HepG2 (cell line): Measurements from ENCODE around the gene SLC12A5. TPM values are rescaled to one million over a fixed set of nuclear protein-coding genes. Genes with fewer than 3 reads are reported as not detected.

Experiments used
- CHD2 ChIP-seq: IDR thresholded peaks from 2 replicates; pipeline ENCODE4 v1.6.1; 2011; ENCODE audit warnings: low read depth, low read length, improper control_type of control experiment
- MEF2D ChIP-seq: sonication (generic); formaldehyde crosslinking; IDR thresholded peaks from 2 replicates; pipeline ENCODE4 v1.5.1; 2020; ENCODE audit warnings: mild to moderate bottlenecking, missing genetic modification reagents
- PAWR ChIP-seq: sonication (generic); formaldehyde crosslinking; IDR thresholded peaks from 2 replicates; pipeline ENCODE4 v1.4.0; 2020; ENCODE audit warnings: missing genetic modification reagents, mild to moderate bottlenecking, borderline replicate concordance
- RFX1 ChIP-seq: fragments of 450-650 bp; IDR thresholded peaks from 2 replicates; pipeline ENCODE4 v1.6.1; 2017
- RFXANK ChIP-seq: IDR thresholded peaks from 2 replicates; pipeline ENCODE4 v1.6.1; 2016
- SNAPC2 ChIP-seq: sonication (generic); formaldehyde crosslinking; IDR thresholded peaks from 2 replicates; pipeline ENCODE4 v1.8.1; 2022; ENCODE audit warnings: mild to moderate bottlenecking, missing genetic modification reagents
- SRSF4 ChIP-seq: fragments of 200-400 bp; formaldehyde crosslinking; IDR thresholded peaks from one replicate; pipeline ENCODE4 v1.6.1; 2018; ENCODE audit warnings: mild to moderate bottlenecking, low read depth, low read length, moderate library complexity; ENCODE audit not compliant: poor library complexity, severe bottlenecking
- TSC22D2 ChIP-seq: sonication (generic); formaldehyde crosslinking; IDR thresholded peaks from 2 replicates; pipeline ENCODE4 v1.5.1; 2020; ENCODE audit warnings: missing genetic modification reagents, mild to moderate bottlenecking, borderline replicate concordance
- ZFP37 ChIP-seq: sonication (generic); formaldehyde crosslinking; IDR thresholded peaks from 2 replicates; pipeline ENCODE4 v1.4.0; 2020; ENCODE audit warnings: missing genetic modification reagents, borderline replicate concordance
- ZKSCAN8 ChIP-seq: IDR thresholded peaks from 2 replicates; pipeline ENCODE4 v1.6.1; 2016; ENCODE audit warnings: borderline replicate concordance, missing genetic modification reagents, missing compliant biosample characterization
- ZNF10 ChIP-seq: sonication (generic); formaldehyde crosslinking; IDR thresholded peaks from 2 replicates; pipeline ENCODE4 v1.4.0; 2020; ENCODE audit warnings: mild to moderate bottlenecking, low read depth, missing genetic modification reagents, borderline replicate concordance
- ZNF274 ChIP-seq: sonication (generic); formaldehyde crosslinking; IDR thresholded peaks from 2 replicates; pipeline ENCODE4 v1.5.1; 2020; ENCODE audit warnings: mild to moderate bottlenecking, missing genetic modification reagents
- ZNF282 ChIP-seq: fragments of 450-650 bp; IDR thresholded peaks from 2 replicates; pipeline ENCODE4 v1.6.1; 2018; ENCODE audit not compliant: partially characterized antibody
- ZNF850 ChIP-seq: sonication (generic); formaldehyde crosslinking; conservative IDR thresholded peaks from 2 replicates; pipeline ENCODE4 v1.9.0; 2021; ENCODE audit warnings: mild to moderate bottlenecking, missing genetic modification reagents
- ZNF878 ChIP-seq: sonication (generic); formaldehyde crosslinking; IDR thresholded peaks from 2 replicates; pipeline ENCODE4 v1.8.1; 2023; ENCODE audit warnings: mild to moderate bottlenecking, missing genetic modification reagents, moderate library complexity
- ZUFSP ChIP-seq: sonication (generic); formaldehyde crosslinking; IDR thresholded peaks from 2 replicates; pipeline ENCODE4 v1.9.0; 2021; ENCODE audit warnings: missing genetic modification reagents, mild to moderate bottlenecking, borderline replicate concordance
- ZZZ3 ChIP-seq: sonication (generic); formaldehyde crosslinking; IDR thresholded peaks from 2 replicates; pipeline ENCODE4 v1.4.0; 2020; ENCODE audit warnings: missing genetic modification reagents, mild to moderate bottlenecking, borderline replicate concordance
- polyA plus RNA-seq, 8 experiments: library from polyadenylated mRNA; depleted of rRNA in 3 of 8; stranded (reverse) in 7 of 8; unstranded in 1 of 8; fragments of >200 nt; fragmentation: Illumina TruSeq in 4 of 8; extraction: Trizol in 4 of 8; gene quantifications; 2 replicates each; pipeline versions ENCODE4 v1.2.1 to v1.2.3, GENCODE V29; 2011 to 2016; ENCODE audit warnings: low read depth in 4 of 8, missing spikeins in 1 of 8, mixed read lengths in 1 of 8; ENCODE audit not compliant: insufficient read depth in 1 of 8
- total RNA-seq, 5 experiments: library from RNA; depleted of rRNA; stranded (reverse); fragments of >200 nt; fragmentation: Illumina TruSeq; extraction: Trizol; gene quantifications; 2 replicates each; pipeline ENCODE4 v1.2.3, GENCODE V29; 2016; ENCODE audit warnings: low read depth in 1 of 5
- TF ChIP-seq, protein P1 (sequence below): IDR thresholded peaks from 2 replicates; pipeline ENCODE4 v1.6.1; 2012; ENCODE audit warnings: low read length, improper control_type of control experiment
- TF ChIP-seq, protein P2 (sequence below): sonication (generic); formaldehyde crosslinking; IDR thresholded peaks from 2 replicates; pipeline ENCODE4 v1.8.0; 2022; ENCODE audit warnings: low read depth, missing genetic modification reagents
- TF ChIP-seq, protein P3 (sequence below): sonication (generic); formaldehyde crosslinking; IDR thresholded peaks from 2 replicates; pipeline ENCODE4 v1.4.0; 2020; ENCODE audit warnings: missing genetic modification reagents; ENCODE audit errors: not compliant biosample characterization
- TF ChIP-seq, protein P4 (sequence below): sonication (generic); formaldehyde crosslinking; IDR thresholded peaks from 2 replicates; pipeline ENCODE4 v1.5.1; 2020; ENCODE audit warnings: mild to moderate bottlenecking, moderate library complexity, missing genetic modification reagents

SLC12A5 gene
- total and polyA plus RNA-seq, 2 of the 13 experiments (the other 11 are each of a cell fraction or from before 2014, with no cell fraction given): 4.3 to 5.4 TPM

DNA sequence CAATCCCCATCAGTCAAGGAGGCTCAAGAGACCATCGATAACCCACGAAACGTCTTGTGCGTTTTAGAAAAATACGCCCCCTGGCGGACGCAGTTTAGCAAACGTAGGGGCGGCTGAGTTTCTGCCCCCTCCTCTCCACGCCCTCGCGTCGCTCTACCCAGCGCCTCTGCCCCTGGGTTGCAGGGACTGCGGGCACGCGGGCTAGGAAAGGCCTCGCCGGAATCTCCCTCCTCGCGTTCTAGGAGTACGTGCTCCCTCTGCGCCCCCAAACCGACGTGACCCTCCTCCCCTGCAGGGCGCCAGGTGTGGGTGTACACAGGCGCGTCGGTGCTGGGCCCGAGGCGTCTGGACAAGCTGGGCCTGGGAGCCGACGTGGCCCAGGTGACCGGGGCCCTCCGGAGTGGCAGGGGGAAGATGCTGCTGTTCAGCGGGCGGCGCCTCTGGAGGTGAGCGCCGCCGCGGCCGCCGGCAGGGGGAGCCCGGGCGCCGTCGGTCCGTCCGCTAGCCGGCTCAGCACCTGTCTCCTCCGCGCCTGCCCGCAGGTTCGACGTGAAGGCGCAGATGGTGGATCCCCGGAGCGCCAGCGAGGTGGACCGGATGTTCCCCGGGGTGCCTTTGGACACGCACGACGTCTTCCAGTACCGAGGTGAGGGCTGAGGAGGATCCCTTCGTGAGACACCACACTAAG is 15.0 kb upstream of the SLC12A5 start (continued):
- TF ChIP-seq ZKSCAN8 (CRISPR knock-in tag): no peak
- 0 out of 2 replicates have a peak, but pooled peaks have one; percentile 20 for TF ChIP-seq ZFP37 (CRISPR knock-in tag)
- TF ChIP-seq ZNF282: no peak
- TF ChIP-seq ZUFSP (CRISPR knock-in tag): no peak
- peak; percentile 59; the same call in 1 of the 2 replicates for TF ChIP-seq RFXANK (CRISPR knock-in tag)
- no peak for TF ChIP-seq ZNF878 (CRISPR knock-in tag)
- no peak for TF ChIP-seq RFX1
- peak; percentile 81 for TF ChIP-seq ZZZ3 (CRISPR knock-in tag)
- TF ChIP-seq, protein P1, sequence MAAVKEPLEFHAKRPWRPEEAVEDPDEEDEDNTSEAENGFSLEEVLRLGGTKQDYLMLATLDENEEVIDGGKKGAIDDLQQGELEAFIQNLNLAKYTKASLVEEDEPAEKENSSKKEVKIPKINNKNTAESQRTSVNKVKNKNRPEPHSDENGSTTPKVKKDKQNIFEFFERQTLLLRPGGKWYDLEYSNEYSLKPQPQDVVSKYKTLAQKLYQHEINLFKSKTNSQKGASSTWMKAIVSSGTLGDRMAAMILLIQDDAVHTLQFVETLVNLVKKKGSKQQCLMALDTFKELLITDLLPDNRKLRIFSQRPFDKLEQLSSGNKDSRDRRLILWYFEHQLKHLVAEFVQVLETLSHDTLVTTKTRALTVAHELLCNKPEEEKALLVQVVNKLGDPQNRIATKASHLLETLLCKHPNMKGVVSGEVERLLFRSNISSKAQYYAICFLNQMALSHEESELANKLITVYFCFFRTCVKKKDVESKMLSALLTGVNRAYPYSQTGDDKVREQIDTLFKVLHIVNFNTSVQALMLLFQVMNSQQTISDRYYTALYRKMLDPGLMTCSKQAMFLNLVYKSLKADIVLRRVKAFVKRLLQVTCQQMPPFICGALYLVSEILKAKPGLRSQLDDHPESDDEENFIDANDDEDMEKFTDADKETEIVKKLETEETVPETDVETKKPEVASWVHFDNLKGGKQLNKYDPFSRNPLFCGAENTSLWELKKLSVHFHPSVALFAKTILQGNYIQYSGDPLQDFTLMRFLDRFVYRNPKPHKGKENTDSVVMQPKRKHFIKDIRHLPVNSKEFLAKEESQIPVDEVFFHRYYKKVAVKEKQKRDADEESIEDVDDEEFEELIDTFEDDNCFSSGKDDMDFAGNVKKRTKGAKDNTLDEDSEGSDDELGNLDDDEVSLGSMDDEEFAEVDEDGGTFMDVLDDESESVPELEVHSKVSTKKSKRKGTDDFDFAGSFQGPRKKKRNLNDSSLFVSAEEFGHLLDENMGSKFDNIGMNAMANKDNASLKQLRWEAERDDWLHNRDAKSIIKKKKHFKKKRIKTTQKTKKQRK: no peak
- TF ChIP-seq, protein P2, sequence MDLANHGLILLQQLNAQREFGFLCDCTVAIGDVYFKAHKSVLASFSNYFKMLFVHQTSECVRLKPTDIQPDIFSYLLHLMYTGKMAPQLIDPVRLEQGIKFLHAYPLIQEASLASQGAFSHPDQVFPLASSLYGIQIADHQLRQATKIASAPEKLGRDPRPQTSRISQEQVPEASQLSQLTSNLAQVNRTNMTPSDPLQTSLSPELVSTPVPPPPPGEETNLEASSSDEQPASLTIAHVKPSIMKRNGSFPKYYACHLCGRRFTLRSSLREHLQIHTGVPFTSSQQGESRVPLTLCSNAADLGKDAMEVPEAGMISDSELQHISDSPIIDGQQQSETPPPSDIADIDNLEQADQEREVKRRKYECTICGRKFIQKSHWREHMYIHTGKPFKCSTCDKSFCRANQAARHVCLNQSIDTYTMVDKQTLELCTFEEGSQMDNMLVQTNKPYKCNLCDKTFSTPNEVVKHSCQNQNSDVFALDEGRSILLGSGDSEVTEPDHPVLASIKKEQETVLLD (CRISPR knock-in tag): 0 out of 2 replicates have a peak, but pooled peaks have one; percentile 30
- no peak for TF ChIP-seq ZNF10
- no peak for TF ChIP-seq MEF2D (CRISPR knock-in tag)
- no peak for TF ChIP-seq CHD2
- TF ChIP-seq, protein P3, sequence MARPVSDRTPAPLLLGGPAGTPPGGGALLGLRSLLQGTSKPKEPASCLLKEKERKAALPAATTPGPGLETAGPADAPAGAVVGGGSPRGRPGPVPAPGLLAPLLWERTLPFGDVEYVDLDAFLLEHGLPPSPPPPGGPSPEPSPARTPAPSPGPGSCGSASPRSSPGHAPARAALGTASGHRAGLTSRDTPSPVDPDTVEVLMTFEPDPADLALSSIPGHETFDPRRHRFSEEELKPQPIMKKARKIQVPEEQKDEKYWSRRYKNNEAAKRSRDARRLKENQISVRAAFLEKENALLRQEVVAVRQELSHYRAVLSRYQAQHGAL (CRISPR knock-in tag): no peak
- TF ChIP-seq ZNF850 (CRISPR knock-in tag): no peak
- TF ChIP-seq SNAPC2 (CRISPR knock-in tag): no peak
- TF ChIP-seq, protein P4, sequence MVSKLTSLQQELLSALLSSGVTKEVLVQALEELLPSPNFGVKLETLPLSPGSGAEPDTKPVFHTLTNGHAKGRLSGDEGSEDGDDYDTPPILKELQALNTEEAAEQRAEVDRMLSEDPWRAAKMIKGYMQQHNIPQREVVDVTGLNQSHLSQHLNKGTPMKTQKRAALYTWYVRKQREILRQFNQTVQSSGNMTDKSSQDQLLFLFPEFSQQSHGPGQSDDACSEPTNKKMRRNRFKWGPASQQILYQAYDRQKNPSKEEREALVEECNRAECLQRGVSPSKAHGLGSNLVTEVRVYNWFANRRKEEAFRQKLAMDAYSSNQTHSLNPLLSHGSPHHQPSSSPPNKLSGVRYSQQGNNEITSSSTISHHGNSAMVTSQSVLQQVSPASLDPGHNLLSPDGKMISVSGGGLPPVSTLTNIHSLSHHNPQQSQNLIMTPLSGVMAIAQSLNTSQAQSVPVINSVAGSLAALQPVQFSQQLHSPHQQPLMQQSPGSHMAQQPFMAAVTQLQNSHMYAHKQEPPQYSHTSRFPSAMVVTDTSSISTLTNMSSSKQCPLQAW: peak; percentile 72; the same call in 1 of the 2 replicates
- TF ChIP-seq SRSF4: no peak
- peak; percentile 96 for TF ChIP-seq ZNF274
- peak; percentile 80; the same call in 1 of the 2 replicates for TF ChIP-seq TSC22D2
- TF ChIP-seq PAWR (CRISPR knock-in tag): no peak
